LNCaP clone FGC (cell line): Measurements from ENCODE around the gene B4GALT4.

Source experiments
- DNase-seq: peaks from one replicate; pipeline ENCODE4 v3.0.0-alpha.2; 2011; ENCODE audit warnings: low read depth
- H3K4me3 ChIP-seq: 2 replicates; pipeline ENCODE4 v1.5.1; 2011; ENCODE audit warnings: mild to moderate bottlenecking, low read depth, low read length, control low read depth
- CTCF ChIP-seq: IDR thresholded peaks from 2 replicates; pipeline ENCODE4 v1.5.1; 2012; ENCODE audit warnings: mild to moderate bottlenecking; ENCODE audit not compliant: control insufficient read depth, insufficient read depth; ENCODE audit errors: extremely low read depth

Gene B4GALT4

GRCh38 chr3:119225121-119225520 is 15.6 kb downstream of the B4GALT4 start:
- H3K4me3 ChIP-seq: no peak overlapping the region
- DNase-seq: no peak
- TF ChIP-seq CTCF: no peak

- no peak for TF ChIP-seq CTCF
- DNase-seq: no peak
- H3K4me3 ChIP-seq: no peak overlapping the region
Observed at GRCh38 chr3:119223511-119223910, 17.2 kb downstream of the B4GALT4 start.

GRCh38 chr3:119222391-119222790 is 18.3 kb downstream of the B4GALT4 start:
- H3K4me3 ChIP-seq: no peak overlapping the region
- DNase-seq: no peak
- no peak for TF ChIP-seq CTCF

GRCh38 chr3:119221779-119222320 is 18.8 kb downstream of the B4GALT4 start:
- H3K4me3 ChIP-seq: no peak overlapping the region
- DNase-seq: no peak
- TF ChIP-seq CTCF: no peak

GRCh38 chr3:119220970-119221667 is 19.6 kb downstream of the B4GALT4 start:
- no peak for DNase-seq
- H3K4me3 ChIP-seq: no peak overlapping the region
- TF ChIP-seq CTCF: no peak

- TF ChIP-seq CTCF: no peak
- DNase-seq: no peak
Observed at GRCh38 chr3:119220198-119220597, 20.5 kb downstream of the B4GALT4 start.

GRCh38 chr3:119219069-119219468 is 21.6 kb downstream of the B4GALT4 start:
- TF ChIP-seq CTCF: no peak
- DNase-seq: no peak
- H3K4me3 ChIP-seq: no peak overlapping the region

More at GRCh38 chr3:119220198-119220597, 20.5 kb downstream of the B4GALT4 start:
- no peak overlapping the region for H3K4me3 ChIP-seq
